Smooth muscle cell (in vitro differentiated cells): ENCODE results near the gene LMNB1. TPM values are rescaled to one million over a fixed set of nuclear protein-coding genes. Genes with fewer than 3 reads are reported as not detected.

Experiments used
- DNase-seq: peaks from one replicate; lab custom pipeline; 2025; ENCODE audit not compliant: unreplicated experiment; lab: John Stamatoyannopoulos, UW
- H2AFZ ChIP-seq: fragments of 200-600 bp; sonication (generic); 2 replicates; pipeline ENCODE4 v1.6.0; 2016; ENCODE audit warnings: antibody characterized with exemption, low read depth, mild to moderate bottlenecking
- H3F3A ChIP-seq: fragments of 200-600 bp; sonication (generic); 2 replicates; pipeline ENCODE4 v1.6.0; 2017; ENCODE audit warnings: antibody characterized with exemption, low read depth
- H3K27ac ChIP-seq: fragments of 200-600 bp; sonication (generic); 2 replicates; pipeline ENCODE4 v1.5.1; 2016; ENCODE audit warnings: low read depth, mild to moderate bottlenecking
- H3K27me3 ChIP-seq: fragments of 200-600 bp; sonication (generic); 2 replicates; pipeline ENCODE4 v1.6.1; 2016; ENCODE audit warnings: low read depth, mild to moderate bottlenecking
- H3K36me3 ChIP-seq: fragments of 200-600 bp; sonication (generic); 2 replicates; pipeline ENCODE4 v1.5.1; 2016; ENCODE audit warnings: low read depth
- H3K4me1 ChIP-seq: fragments of 200-600 bp; sonication (generic); 2 replicates; pipeline ENCODE4 v1.5.1; 2016; ENCODE audit warnings: low read depth
- H3K4me2 ChIP-seq: fragments of 200-600 bp; sonication (generic); 2 replicates; pipeline ENCODE4 v1.6.0; 2016; ENCODE audit warnings: mild to moderate bottlenecking
- H3K4me3 ChIP-seq: fragments of 200-600 bp; sonication (generic); 2 replicates; pipeline ENCODE4 v1.5.1; 2016; ENCODE audit warnings: mild to moderate bottlenecking
- H3K79me2 ChIP-seq: fragments of 200-600 bp; sonication (generic); 2 replicates; pipeline ENCODE4 v1.6.0; 2016; ENCODE audit warnings: low read depth, mild to moderate bottlenecking
- H3K9ac ChIP-seq: fragments of 200-600 bp; sonication (generic); 2 replicates; pipeline ENCODE4 v1.6.0; 2016; ENCODE audit warnings: low read depth
- H3K9me3 ChIP-seq: fragments of 200-600 bp; sonication (generic); replicated peaks from 2 replicates; pipeline ENCODE4 v1.5.1; 2016; ENCODE audit warnings: low read depth
- H4K20me1 ChIP-seq: fragments of 200-600 bp; sonication (generic); 2 replicates; pipeline ENCODE4 v1.6.0; 2016; ENCODE audit warnings: low read depth
- CTCF ChIP-seq: fragments of 200-600 bp; sonication (generic); IDR thresholded peaks from 2 replicates; pipeline ENCODE4 v1.5.1; 2017; ENCODE audit warnings: borderline replicate concordance, mild to moderate bottlenecking, antibody characterized with exemption; ENCODE audit not compliant: insufficient read depth, poor library complexity, severe bottlenecking
- whole genome bisulfite sequencing: methylation state at CpG from one replicate; pipeline ENCODE4 v1.1.7; 2016; ENCODE audit warnings: low lambda C conversion rate; 5-methylcytosine and 5-hydroxymethylcytosine counted together
- polyA plus RNA-seq: library from polyadenylated mRNA; unstranded; fragments of >200 nt; fragmentation: Nextera tagmentation; extraction: Ambion mirVana; gene quantifications from 2 replicates; pipeline ENCODE4 v1.2.1, GENCODE V29; 2016
- total RNA-seq: library from RNA; depleted of rRNA; stranded (reverse); fragments of >200 nt; gene quantifications from 2 replicates; pipeline ENCODE4 v1.2.3, GENCODE V29; 2014

Gene LMNB1
- total and polyA plus RNA-seq, 2 experiments from 2014 or later, result 8.4 to 32.5 TPM

GRCh38 chr5:126868338-126869004 lies 91.5 kb downstream of the LMNB1 start:
- Histone ChIP-seq H3K27ac (no peak overlapping the region), H3K9me3 (no peaks in the 10 kb centered on the region), H3K4me3 (peak overlapping the region; percentile 35), H3K36me3 (no peaks in the 10 kb centered on the region), H3K4me1 (peaks cover 7% of the 10 kb centered on the region), H2AFZ (no peak overlapping the region), H4K20me1 (no peaks in the 10 kb centered on the region), H3K79me2 (no peaks in the 10 kb centered on the region), H3F3A (no peaks in the 10 kb centered on the region), H3K27me3 (no peaks in the 10 kb centered on the region), H3K4me2 (peak overlapping the region; percentile 84), H3K9ac (no peak overlapping the region)
- WGBS, result 87% methylated on average over 11 of the region's 11 CpGs
- TF ChIP-seq CTCF, result no peak
- no peak for DNase-seq

GRCh38 chr5:126869005-126869451 lies 92.1 kb downstream of the LMNB1 start:
- Histone ChIP-seq H2AFZ (peak overlapping the region; percentile 77), H3K4me1 (peaks cover 7% of the 10 kb centered on the region), H3K27me3 (no peaks in the 10 kb centered on the region), H3K4me3 (peak overlapping the region; percentile 35), H3K27ac (no peak overlapping the region), H3K9me3 (no peaks in the 10 kb centered on the region), H4K20me1 (no peaks in the 10 kb centered on the region), H3K4me2 (peak overlapping the region; percentile 84), H3K9ac (no peak overlapping the region), H3F3A (no peaks in the 10 kb centered on the region), H3K79me2 (no peaks in the 10 kb centered on the region), H3K36me3 (no peaks in the 10 kb centered on the region)
- no peak for TF ChIP-seq CTCF
- no peak for DNase-seq
- 13% methylated on average over 22 of the region's 22 CpGs for WGBS

- no peak overlapping the region for H3K4me3 ChIP-seq
- H4K20me1 ChIP-seq, result no peaks in the 10 kb centered on the region
- DNase-seq, result no peak
- H3K4me2 ChIP-seq, result no peak overlapping the region
- H3K36me3 ChIP-seq, result no peaks in the 10 kb centered on the region
- no peaks in the 10 kb centered on the region for H3K27me3 ChIP-seq
- WGBS, result 98% methylated on average over 6 of the region's 6 CpGs
- H3K79me2 ChIP-seq, result no peaks in the 10 kb centered on the region
- no peaks in the 10 kb centered on the region for H3K9me3 ChIP-seq
- peaks cover 4% of the 10 kb centered on the region for H3K4me1 ChIP-seq
- no peak overlapping the region for H2AFZ ChIP-seq
- H3K27ac ChIP-seq, result no peak overlapping the region
- no peak overlapping the region for H3K9ac ChIP-seq
- no peaks in the 10 kb centered on the region for H3F3A ChIP-seq
- TF ChIP-seq CTCF, result no peak
These were observed 94.5 kb downstream of the LMNB1 start for GRCh38 chr5:126871441-126871840.
